ENCODE data around the gene GPR84. TPM values are rescaled to one million over a fixed set of nuclear protein-coding genes. Genes with fewer than 3 reads are reported as not detected.

GPR84 gene
- total RNA-seq, 2 experiments from 2014 or later, result 0.27 to 0.53 TPM

DNA sequence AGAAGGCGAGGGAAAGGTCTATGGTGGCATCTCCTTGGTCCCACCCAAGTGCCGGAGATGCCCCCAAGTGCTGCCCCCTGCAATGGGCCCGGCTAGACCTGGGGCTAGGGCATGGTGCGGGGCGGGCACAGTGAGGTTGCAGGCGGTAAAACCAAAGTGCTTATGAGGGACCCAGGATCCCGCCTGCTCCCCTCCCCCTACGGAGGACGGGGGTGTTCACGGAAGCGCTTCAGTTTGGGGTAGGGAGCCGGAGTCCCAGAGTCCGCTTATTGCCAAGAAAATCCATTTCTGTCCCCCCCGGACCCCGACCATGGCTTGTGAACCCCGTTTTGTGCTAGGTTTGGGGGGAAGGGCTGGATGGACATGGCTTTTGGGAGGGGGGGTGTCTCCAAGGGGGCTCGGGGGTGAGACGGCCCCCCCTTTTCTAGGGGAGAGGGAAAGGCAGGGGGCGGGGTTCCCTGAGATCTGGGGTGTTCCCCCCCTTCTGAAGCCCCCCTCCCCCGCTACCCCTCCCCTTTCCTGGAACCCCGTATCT is 5.4 kb upstream of the GPR84 start:
- no peaks in the 10 kb centered on the region for H3K9me3 ChIP-seq (ENCODE audit: control insufficient read depth in 1 of 2, insufficient read depth in 1 of 2, low read length in 2 of 2)
- DNase-seq, result peak in 1 of 14 experiments; percentile 37
- peak overlapping the region; percentile 12 for H3K4me3 ChIP-seq (ENCODE audit: low read length)
- TF ChIP-seq, protein P1, sequence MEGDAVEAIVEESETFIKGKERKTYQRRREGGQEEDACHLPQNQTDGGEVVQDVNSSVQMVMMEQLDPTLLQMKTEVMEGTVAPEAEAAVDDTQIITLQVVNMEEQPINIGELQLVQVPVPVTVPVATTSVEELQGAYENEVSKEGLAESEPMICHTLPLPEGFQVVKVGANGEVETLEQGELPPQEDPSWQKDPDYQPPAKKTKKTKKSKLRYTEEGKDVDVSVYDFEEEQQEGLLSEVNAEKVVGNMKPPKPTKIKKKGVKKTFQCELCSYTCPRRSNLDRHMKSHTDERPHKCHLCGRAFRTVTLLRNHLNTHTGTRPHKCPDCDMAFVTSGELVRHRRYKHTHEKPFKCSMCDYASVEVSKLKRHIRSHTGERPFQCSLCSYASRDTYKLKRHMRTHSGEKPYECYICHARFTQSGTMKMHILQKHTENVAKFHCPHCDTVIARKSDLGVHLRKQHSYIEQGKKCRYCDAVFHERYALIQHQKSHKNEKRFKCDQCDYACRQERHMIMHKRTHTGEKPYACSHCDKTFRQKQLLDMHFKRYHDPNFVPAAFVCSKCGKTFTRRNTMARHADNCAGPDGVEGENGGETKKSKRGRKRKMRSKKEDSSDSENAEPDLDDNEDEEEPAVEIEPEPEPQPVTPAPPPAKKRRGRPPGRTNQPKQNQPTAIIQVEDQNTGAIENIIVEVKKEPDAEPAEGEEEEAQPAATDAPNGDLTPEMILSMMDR (IDR thresholded peaks at IDR 0.05), result no peak
- no peaks in the 10 kb centered on the region for H3K27me3 Mint-ChIP-seq
- POLR2A ChIA-PET, result interaction anchor here (1.0 kb wide), 1 partner anchor 89 kb away, joined by 3 read pairs; the partner anchor contains the start of genes CBX5 and HNRNPA1
- H3K36me3 Mint-ChIP-seq (ENCODE audit: low read depth), result no peaks in the 10 kb centered on the region
- H3K27ac ChIP-seq (ENCODE audit: low read depth in 1 of 2, low read length in 2 of 2), result no peak overlapping the region
- H3K4me1 Mint-ChIP-seq (ENCODE audit: low read depth), result peaks cover 31% of the 10 kb centered on the region
- CTCF ChIA-PET, result no interaction called here
- no peak overlapping the region for H3K27ac Mint-ChIP-seq
- peaks cover 28% of the 10 kb centered on the region for H3K4me1 ChIP-seq (ENCODE audit: insufficient read depth, low read length)
- no peaks in the 10 kb centered on the region for H3K27me3 ChIP-seq (ENCODE audit: control insufficient read depth in 1 of 2, insufficient read depth in 2 of 2, low read length in 2 of 2)
- no peaks in the 10 kb centered on the region for H3K36me3 ChIP-seq (ENCODE audit: insufficient read depth, low read length)
- no peaks in the 10 kb centered on the region for H3K9me3 Mint-ChIP-seq
- intact Hi-C loops (cut with DNase I, micrococcal nuclease), result loop anchor here (2.0 to 10.0 kb wide), 6 partner anchors 32 to 365 kb away; partner anchors contain the start of genes HOXC8 (in 2 of the 2) and HOXC9 (in 1 of the 2)
- H3K4me3 Mint-ChIP-seq, result peak overlapping the region; percentile 57
- no peak for ATAC-seq (ENCODE audit: poor library complexity)

DNA sequence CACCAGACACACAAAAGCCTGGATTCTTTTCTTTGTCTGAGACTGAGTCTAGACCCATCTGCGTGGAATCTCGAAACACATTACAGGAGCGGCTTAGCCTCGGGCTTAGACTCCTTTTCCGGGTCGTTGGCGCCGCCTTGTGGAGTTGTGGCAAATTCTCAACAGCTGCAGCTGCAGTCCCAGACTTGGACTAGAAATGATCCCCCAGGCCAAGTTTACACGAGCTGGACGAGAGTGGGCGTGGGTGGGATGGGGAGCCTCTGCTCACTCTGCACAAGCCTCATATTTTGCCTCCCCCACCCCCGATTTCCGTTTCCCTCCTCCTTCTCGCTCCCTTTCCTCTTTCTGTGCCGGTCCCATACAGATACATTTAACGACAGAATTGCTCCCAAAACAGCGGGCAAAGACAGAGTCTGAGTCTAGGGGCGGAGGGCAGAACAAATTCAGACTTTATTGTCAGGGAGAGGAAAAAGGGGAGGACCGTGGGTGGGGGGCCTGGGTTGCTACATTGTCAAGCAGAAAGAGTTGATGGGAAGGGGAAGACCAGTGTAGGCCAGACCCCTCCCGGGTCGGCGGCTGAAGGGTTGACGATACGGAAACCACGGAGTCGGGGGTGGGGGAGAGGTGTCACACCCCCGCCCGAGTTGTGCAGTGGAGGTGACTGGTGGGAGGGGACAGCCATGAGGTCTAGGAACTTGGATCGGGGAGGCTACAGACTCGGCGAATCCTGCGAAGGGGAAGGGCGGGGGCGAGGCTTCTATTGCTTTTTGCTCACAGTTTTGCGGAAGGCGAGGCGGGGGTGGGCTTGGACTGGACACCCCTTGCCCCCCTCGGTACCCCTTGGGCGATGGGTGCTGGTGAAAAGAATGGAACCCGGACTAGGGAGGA is 4.7 kb upstream of the GPR84 start:
- Mint-ChIP-seq H3K4me3 (peak overlapping the region; percentile 57), H3K9me3 (no peaks in the 10 kb centered on the region), H3K4me1 (ENCODE audit: low read depth) (peaks cover 38% of the 10 kb centered on the region), H3K36me3 (ENCODE audit: low read depth) (no peaks in the 10 kb centered on the region), H3K27ac (no peak overlapping the region), H3K27me3 (no peaks in the 10 kb centered on the region)
- intact Hi-C loops (cut with DNase I, micrococcal nuclease), result loop anchor here (1.0 to 10.0 kb wide), 7 partner anchors 32 to 364 kb away; partner anchors contain the start of genes HOXC8 (in 2 of the 2) and HOXC9 (in 1 of the 2)
- Histone ChIP-seq H3K4me1 (ENCODE audit: insufficient read depth, low read length) (peaks cover 35% of the 10 kb centered on the region), H3K27me3 (ENCODE audit: control insufficient read depth in 1 of 2, insufficient read depth in 2 of 2, low read length in 2 of 2) (no peaks in the 10 kb centered on the region), H3K36me3 (ENCODE audit: insufficient read depth, low read length) (no peaks in the 10 kb centered on the region), H3K4me3 (ENCODE audit: low read length) (peak overlapping the region; percentile 12), H3K27ac (ENCODE audit: low read depth in 1 of 2, low read length in 2 of 2) (no peak overlapping the region), H3K9me3 (ENCODE audit: control insufficient read depth in 1 of 2, insufficient read depth in 1 of 2, low read length in 2 of 2) (no peaks in the 10 kb centered on the region)
- ChIA-PET POLR2A (interaction anchor here (0.6 to 1.4 kb wide), 4 partner anchors 10 to 117 kb away, joined by 3 to 11 read pairs (median 4); partner anchors contain the start of genes COPZ1 and HNRNPA1), CTCF (interaction anchor here (0.6 to 2.8 kb wide), 24 partner anchors 10 to 152 kb away, joined by 3 to 27 read pairs (median 5); partner anchors contain the start of gene COPZ1)
- ATAC-seq (ENCODE audit: poor library complexity) (peak; percentile 97), DNase-seq (peak; percentile 85 to 95 (median 88))
- TF ChIP-seq, protein P1 (IDR thresholded peaks at IDR 0.05), result peak; percentile 85

DNA sequence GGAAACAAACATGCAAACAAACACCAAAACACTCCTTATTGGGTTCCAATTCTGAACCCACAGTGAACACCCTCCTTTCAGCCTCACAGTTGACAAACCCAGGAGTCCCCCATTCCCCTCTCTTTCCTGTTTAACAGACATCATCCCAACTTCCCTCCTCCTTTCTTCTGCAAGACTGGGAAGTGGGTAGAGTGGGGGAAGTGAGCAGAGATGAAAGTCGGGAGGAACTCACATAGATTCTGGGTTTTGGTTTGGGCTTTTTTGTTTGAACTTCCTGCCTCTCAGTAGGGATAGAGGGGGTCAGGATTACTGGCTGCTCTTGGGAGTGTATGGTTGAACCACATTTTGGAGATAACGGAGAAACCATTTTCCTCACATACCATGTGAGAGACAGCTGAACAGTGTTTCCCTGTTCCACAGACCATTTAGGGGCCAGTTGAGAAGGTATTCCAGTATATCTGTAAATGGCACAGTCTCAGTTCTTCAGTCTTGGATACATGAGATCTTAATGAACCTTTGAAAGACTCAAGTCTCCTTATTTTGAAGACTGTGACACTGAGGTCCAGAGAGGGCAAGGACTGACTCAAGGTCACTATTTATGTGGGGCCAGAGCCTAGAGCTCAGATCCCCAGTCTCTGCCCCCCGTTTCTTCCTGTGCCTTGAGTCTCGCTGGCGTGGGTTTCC is 3.9 kb upstream of the GPR84 start:
- TF ChIP-seq, protein P1 (IDR thresholded peaks at IDR 0.05), result no peak
- Mint-ChIP-seq H3K36me3 (ENCODE audit: low read depth) (no peaks in the 10 kb centered on the region), H3K4me3 (peak overlapping the region; percentile 57), H3K27ac (no peak overlapping the region), H3K4me1 (ENCODE audit: low read depth) (peaks cover 41% of the 10 kb centered on the region), H3K9me3 (no peaks in the 10 kb centered on the region), H3K27me3 (no peaks in the 10 kb centered on the region)
- POLR2A ChIA-PET, result interaction anchor here (1.2 to 1.4 kb wide), 3 partner anchors 10 to 117 kb away, joined by 4 to 11 read pairs (median 5); partner anchors contain the start of gene COPZ1
- H3K36me3 ChIP-seq (ENCODE audit: insufficient read depth, low read length), result no peaks in the 10 kb centered on the region
- peak; percentile 6 for ATAC-seq (ENCODE audit: poor library complexity)
- H3K9me3 ChIP-seq (ENCODE audit: control insufficient read depth in 1 of 2, insufficient read depth in 1 of 2, low read length in 2 of 2), result no peaks in the 10 kb centered on the region
- no peaks in the 10 kb centered on the region for H3K27me3 ChIP-seq (ENCODE audit: control insufficient read depth in 1 of 2, insufficient read depth in 2 of 2, low read length in 2 of 2)
- intact Hi-C loops (cut with DNase I, micrococcal nuclease), result loop anchor here (1.0 to 10.0 kb wide), 7 partner anchors 31 to 363 kb away; partner anchors contain the start of genes HOXC8 (in 2 of the 2) and HOXC9 (in 1 of the 2)
- H3K27ac ChIP-seq (ENCODE audit: low read depth in 1 of 2, low read length in 2 of 2), result no peak overlapping the region
- peak in 1 of 14 experiments; percentile 8 for DNase-seq
- CTCF ChIA-PET, result interaction anchor here (0.7 to 2.8 kb wide), 21 partner anchors 9 to 152 kb away, joined by 3 to 27 read pairs (median 5); partner anchors contain the start of gene COPZ1
- H3K4me1 ChIP-seq (ENCODE audit: insufficient read depth, low read length), result peaks cover 43% of the 10 kb centered on the region
- peak overlapping the region; percentile 6 for H3K4me3 ChIP-seq (ENCODE audit: low read length)

Measured in CD4-positive, alpha-beta T cell (primary cell).